Thoracic aorta (tissue), 2 donors: ENCODE measurements around the gene SNRNP25. TPM values are rescaled to one million over a fixed set of nuclear protein-coding genes. Genes with fewer than 3 reads are reported as not detected.
A peak's percentile ranks its signal among the peaks of the same experiment; 100 is the strongest.
"Not testable (repeated sequence)": the region's sequence is repeated elsewhere in the genome, so short reads cannot be mapped to it uniquely, and the experiment has no call there.

Source experiments
- ATAC-seq: fragments of 150-250 bp; one replicate; pipeline ENCODE4 v1.8.0; 2017; ENCODE audit warnings: low read depth; ENCODE audit not compliant: insufficient number of reproducible peaks, low FRiP score
- DNase-seq: peaks from one replicate; pipeline ENCODE4 v3.0.0-alpha.2; 2020; ENCODE audit warnings: low spot score
- H3K27ac ChIP-seq, 2 donors: fragments of 200-600 bp; sonication (generic); 1 replicate in 1 of 2; 2 replicates in 1 of 2; pipeline ENCODE4 v1.5.1; 2016; ENCODE audit warnings: mild to moderate bottlenecking in 2 of 2, moderate library complexity in 2 of 2
- H3K27me3 ChIP-seq: fragments of 200-600 bp; sonication (generic); replicated peaks from 2 replicates; pipeline ENCODE4 v1.6.0; 2016; ENCODE audit warnings: mild to moderate bottlenecking; ENCODE audit not compliant: insufficient read depth
- H3K36me3 ChIP-seq: fragments of 200-600 bp; sonication (generic); one replicate; pipeline ENCODE4 v1.5.1; 2016
- H3K4me1 ChIP-seq, 2 donors: fragments of 200-600 bp; sonication (generic); 1 replicate in 1 of 2; 2 replicates in 1 of 2; pipeline versions ENCODE4 v1.5.1 to v1.6.0; 2016; ENCODE audit warnings: low read depth in 2 of 2, mild to moderate bottlenecking in 1 of 2; ENCODE audit not compliant: control insufficient read depth in 1 of 2
- H3K4me3 ChIP-seq: fragments of 200-600 bp; sonication (generic); 2 replicates; pipeline ENCODE4 v1.5.1; 2016; ENCODE audit warnings: mild to moderate bottlenecking
- H3K9me3 ChIP-seq: fragments of 200-600 bp; sonication (generic); 2 replicates; pipeline ENCODE4 v1.5.1; 2016
- CTCF ChIP-seq: fragments of 200-600 bp; sonication (generic); IDR thresholded peaks from one replicate; pipeline ENCODE4 v1.5.1; 2019; ENCODE audit warnings: antibody characterized with exemption
- total RNA-seq, 2 donors: library from RNA; depleted of rRNA; stranded (reverse); fragments of >200 nt; gene quantifications; one replicate each; pipeline versions ENCODE4 v1.1.0 to v1.2.3, GENCODE V29; 2016

Gene SNRNP25
- total RNA-seq, result 10 to 100 TPM in 1 of 2 donors, 1 to 10 TPM in 1; 6.1 to 16.4 TPM

- Histone ChIP-seq H3K4me1 (peaks cover 2 to 19% of the 10 kb centered on the region in 2 donors), H3K36me3 (peaks cover 21% of the 10 kb centered on the region), H3K27me3 (no peaks in the 10 kb centered on the region), H3K27ac (peak within 1 kb of the TSS; percentile 66 to 78), H3K9me3 (no peaks in the 10 kb centered on the region), H3K4me3 (peak within 1 kb of the TSS; percentile 99)
- ATAC-seq (peak; percentile 95), DNase-seq (peak; percentile 99)
- TF ChIP-seq CTCF, result no peak
Measured at GRCh38 chr16:53346-54236, at the start of gene SNRNP25, which contains the start of gene POLR3K. TSS of gene SNRNP25 (plus strand) at chr16:53828. CDS start at chr16:54017, 189 bp downstream. TSS of gene POLR3K (minus strand) at chr16:53608. CDS start at chr16:53586, 22 bp downstream.

GRCh38 chr16:9903-10665 is 43.5 kb upstream of the SNRNP25 start:
- DNase-seq (no peak), ATAC-seq (no peak)
- Histone ChIP-seq H3K36me3 (no peaks in the 10 kb centered on the region), H3K4me3 (no peak overlapping the region), H3K4me1 (no peaks in the 10 kb centered on the region), H3K27me3 (no peaks in the 10 kb centered on the region), H3K27ac (no peak overlapping the region), H3K9me3 (no peaks in the 10 kb centered on the region)
- TF ChIP-seq CTCF, result no peak

GRCh38 chr16:10772-11171 is 42.9 kb upstream of the SNRNP25 start:
- H3K36me3 ChIP-seq, H3K27me3 ChIP-seq, H3K9me3 ChIP-seq, H3K27ac ChIP-seq, ATAC-seq, H3K4me1 ChIP-seq, H3K4me3 ChIP-seq: not testable (repeated sequence)
- TF ChIP-seq CTCF, result peak; percentile 48
- peak; percentile 97 for DNase-seq

- H3K36me3 ChIP-seq, H3K4me1 ChIP-seq, DNase-seq, H3K27me3 ChIP-seq, H3K9me3 ChIP-seq, H3K27ac ChIP-seq, H3K4me3 ChIP-seq, ATAC-seq: not testable (repeated sequence)
Measured at GRCh38 chr16:17062-17765, 36.4 kb upstream of the SNRNP25 start.

- ATAC-seq, DNase-seq, H3K4me1 ChIP-seq, H3K9me3 ChIP-seq, H3K36me3 ChIP-seq, H3K4me3 ChIP-seq, H3K27me3 ChIP-seq, H3K27ac ChIP-seq: not testable (repeated sequence)
Measured at GRCh38 chr16:20886-21285, 32.7 kb upstream of the SNRNP25 start.

- H3K36me3 ChIP-seq, DNase-seq, H3K9me3 ChIP-seq, H3K4me1 ChIP-seq, H3K27me3 ChIP-seq, H3K27ac ChIP-seq, H3K4me3 ChIP-seq, ATAC-seq: not testable (repeated sequence)
Measured at GRCh38 chr16:24151-24550, 29.5 kb upstream of the SNRNP25 start.

- not testable (repeated sequence) for H3K4me3 ChIP-seq, H3K4me1 ChIP-seq, H3K27me3 ChIP-seq, H3K9me3 ChIP-seq, ATAC-seq, DNase-seq, H3K36me3 ChIP-seq, H3K27ac ChIP-seq
Measured at GRCh38 chr16:25926-26348, 27.7 kb upstream of the SNRNP25 start.

GRCh38 chr16:30627-31026 is 23.0 kb upstream of the SNRNP25 start:
- not testable (repeated sequence) for H3K36me3 ChIP-seq, DNase-seq, H3K4me1 ChIP-seq, ATAC-seq, H3K27ac ChIP-seq, H3K27me3 ChIP-seq, H3K9me3 ChIP-seq, H3K4me3 ChIP-seq
